Mesothelial cell of epicardium (in vitro differentiated cells): Measurements from ENCODE around the gene MYPN. TPM values are rescaled to one million over a fixed set of nuclear protein-coding genes. Genes with fewer than 3 reads are reported as not detected.

Experiments
- DNase-seq, 2 experiments: peaks; one replicate each; pipeline ENCODE4 v3.0.0; 2021; ENCODE audit warnings: low spot score in 2 of 2; ENCODE audit not compliant: unreplicated experiment in 2 of 2
- H3K27ac Mint-ChIP-seq: 2 replicates; pipeline ENCODE4 v1.8.0; 2021; ENCODE audit warnings: mixed read lengths
- H3K27me3 Mint-ChIP-seq: 2 replicates; pipeline ENCODE4 v1.8.0; 2021; ENCODE audit warnings: low read depth, mixed read lengths
- H3K36me3 Mint-ChIP-seq: 2 replicates; pipeline ENCODE4 v1.8.0; 2021; ENCODE audit warnings: mixed read lengths
- H3K4me1 Mint-ChIP-seq: 2 replicates; pipeline ENCODE4 v1.8.0; 2021; ENCODE audit warnings: mixed read lengths
- H3K4me3 Mint-ChIP-seq: 2 replicates; pipeline ENCODE4 v1.8.0; 2021; ENCODE audit warnings: mild to moderate bottlenecking, moderate library complexity, mixed read lengths
- H3K9me3 Mint-ChIP-seq: 2 replicates; pipeline ENCODE4 v1.8.0; 2021; ENCODE audit warnings: mixed read lengths
- total RNA-seq: library from RNA; stranded (reverse); gene quantifications from 3 replicates; pipeline ENCODE4 v1.2.1, GENCODE V29; 2021
- TF ChIP-seq, protein P1 (sequence below): fragments of 200-600 bp; sonication (generic); IDR thresholded peaks from one replicate; pipeline ENCODE4 v1.5.0; 2021; ENCODE audit warnings: antibody characterized with exemption; ENCODE audit not compliant: unreplicated experiment

The MYPN gene
- total RNA-seq, 1 donor from 2014 or later, result not detected

DNA sequence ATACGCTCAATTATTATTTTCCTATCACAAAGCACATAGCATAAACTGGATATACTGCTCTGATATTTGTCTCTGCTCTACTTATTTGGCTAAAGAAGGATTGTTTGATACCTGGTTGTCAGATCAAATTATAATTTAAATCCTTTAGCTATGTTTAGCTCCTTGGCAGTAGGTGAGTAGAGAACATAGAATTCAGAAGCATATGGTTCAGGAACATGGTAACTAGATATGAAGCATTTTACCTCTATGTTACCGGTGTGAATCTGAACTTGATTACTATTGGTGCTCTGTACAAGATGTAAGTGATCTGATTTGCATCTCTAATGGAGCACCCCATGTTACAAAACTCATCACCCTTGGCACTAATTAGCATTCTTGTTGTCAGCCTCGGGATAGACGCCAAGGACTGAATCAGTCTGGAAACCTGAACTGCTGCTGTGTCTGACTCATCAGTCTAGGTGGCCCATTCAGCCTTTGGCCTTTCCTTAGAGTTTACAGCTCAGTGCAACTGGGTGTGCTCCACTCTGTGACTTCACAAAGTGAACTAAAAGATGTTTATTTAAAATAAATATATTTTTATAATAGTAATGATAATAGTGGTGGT lies 12.3 kb upstream of the MYPN start:
- no peaks in the 10 kb centered on the region for H3K4me1 Mint-ChIP-seq
- H3K4me3 Mint-ChIP-seq, result no peak overlapping the region
- no peak for DNase-seq
- H3K27me3 Mint-ChIP-seq, result no peaks in the 10 kb centered on the region
- no peak overlapping the region for H3K27ac Mint-ChIP-seq
- TF ChIP-seq, protein P1, sequence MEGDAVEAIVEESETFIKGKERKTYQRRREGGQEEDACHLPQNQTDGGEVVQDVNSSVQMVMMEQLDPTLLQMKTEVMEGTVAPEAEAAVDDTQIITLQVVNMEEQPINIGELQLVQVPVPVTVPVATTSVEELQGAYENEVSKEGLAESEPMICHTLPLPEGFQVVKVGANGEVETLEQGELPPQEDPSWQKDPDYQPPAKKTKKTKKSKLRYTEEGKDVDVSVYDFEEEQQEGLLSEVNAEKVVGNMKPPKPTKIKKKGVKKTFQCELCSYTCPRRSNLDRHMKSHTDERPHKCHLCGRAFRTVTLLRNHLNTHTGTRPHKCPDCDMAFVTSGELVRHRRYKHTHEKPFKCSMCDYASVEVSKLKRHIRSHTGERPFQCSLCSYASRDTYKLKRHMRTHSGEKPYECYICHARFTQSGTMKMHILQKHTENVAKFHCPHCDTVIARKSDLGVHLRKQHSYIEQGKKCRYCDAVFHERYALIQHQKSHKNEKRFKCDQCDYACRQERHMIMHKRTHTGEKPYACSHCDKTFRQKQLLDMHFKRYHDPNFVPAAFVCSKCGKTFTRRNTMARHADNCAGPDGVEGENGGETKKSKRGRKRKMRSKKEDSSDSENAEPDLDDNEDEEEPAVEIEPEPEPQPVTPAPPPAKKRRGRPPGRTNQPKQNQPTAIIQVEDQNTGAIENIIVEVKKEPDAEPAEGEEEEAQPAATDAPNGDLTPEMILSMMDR, result no peak
- no peaks in the 10 kb centered on the region for H3K36me3 Mint-ChIP-seq
- no peaks in the 10 kb centered on the region for H3K9me3 Mint-ChIP-seq

DNA sequence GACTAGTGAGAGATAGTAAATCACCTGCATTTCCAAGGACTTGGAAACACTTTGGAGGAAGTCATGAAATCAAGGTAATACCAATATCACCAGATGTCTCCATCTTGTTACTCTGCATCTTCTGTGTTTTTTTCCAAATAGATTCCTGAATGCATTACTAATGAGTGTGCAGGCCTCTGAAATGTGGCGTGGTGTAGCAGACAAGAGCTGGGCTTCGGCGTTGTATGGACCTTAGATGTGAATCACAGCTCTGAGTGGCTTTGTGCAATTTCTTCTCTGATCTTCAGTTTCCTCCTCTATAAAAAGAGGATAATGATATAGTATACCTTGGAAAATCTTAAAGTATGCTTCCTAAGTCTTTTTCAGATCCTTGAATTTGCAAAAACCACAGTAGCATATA lies 9.6 kb upstream of the MYPN start:
- H3K27ac Mint-ChIP-seq, result no peak overlapping the region
- no peaks in the 10 kb centered on the region for H3K36me3 Mint-ChIP-seq
- H3K4me3 Mint-ChIP-seq, result no peak overlapping the region
- TF ChIP-seq, protein P1, result no peak
- no peaks in the 10 kb centered on the region for H3K27me3 Mint-ChIP-seq
- no peak for DNase-seq
- H3K4me1 Mint-ChIP-seq, result no peaks in the 10 kb centered on the region
- H3K9me3 Mint-ChIP-seq, result no peaks in the 10 kb centered on the region

DNA sequence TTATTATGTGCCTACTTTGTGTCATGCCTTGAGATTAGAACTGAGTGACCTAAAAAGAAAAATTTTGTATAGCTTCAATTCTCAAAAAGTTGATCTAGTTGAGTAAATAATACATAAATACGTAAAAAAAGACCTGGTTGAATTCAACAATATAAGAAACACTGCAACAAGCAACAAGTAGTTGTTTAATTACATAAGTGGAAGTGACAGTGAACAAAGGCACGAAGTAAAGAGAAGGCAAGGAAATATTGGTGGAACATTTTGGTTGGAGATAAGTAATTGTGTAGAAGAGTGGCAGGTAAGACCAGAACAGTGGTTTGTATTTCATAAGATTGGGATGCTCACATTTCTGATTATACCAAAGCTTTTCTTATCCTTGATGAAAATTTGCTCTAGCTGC lies 8.2 kb upstream of the MYPN start:
- Mint-ChIP-seq H3K4me3 (no peak overlapping the region), H3K9me3 (no peaks in the 10 kb centered on the region), H3K36me3 (no peaks in the 10 kb centered on the region), H3K27me3 (no peaks in the 10 kb centered on the region), H3K27ac (no peak overlapping the region), H3K4me1 (peaks cover 5% of the 10 kb centered on the region)
- no peak for DNase-seq
- TF ChIP-seq, protein P1, result no peak

DNA sequence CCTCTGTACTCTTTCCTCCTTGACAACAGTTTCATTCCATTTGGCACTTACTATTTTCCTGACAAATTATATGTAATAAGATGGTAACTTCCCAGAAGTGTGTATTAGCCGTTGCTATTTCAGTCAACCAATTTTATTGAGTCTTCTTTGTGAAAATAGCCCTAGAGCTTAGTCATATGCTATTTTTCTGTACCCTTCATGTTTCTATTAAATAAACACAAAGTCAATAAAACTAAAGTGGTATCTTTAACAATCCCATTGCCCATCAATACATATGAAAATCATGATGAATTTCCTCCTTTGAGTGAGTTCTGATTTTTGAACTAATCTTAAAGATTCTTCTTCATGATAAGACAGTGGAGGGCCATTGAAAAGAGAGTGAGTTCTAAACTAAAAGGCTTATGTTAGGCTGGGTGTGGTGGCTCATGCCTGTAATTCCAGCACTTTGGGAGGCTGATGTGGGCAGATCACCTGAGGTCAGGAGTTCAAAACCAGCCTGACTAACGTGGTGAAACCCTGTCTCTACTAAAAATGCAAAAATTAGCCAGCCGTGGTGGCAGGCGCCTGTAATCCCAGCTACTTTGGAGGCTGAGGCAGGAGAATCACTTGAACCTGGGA lies 5.9 kb upstream of the MYPN start:
- H3K27ac Mint-ChIP-seq, result no peak overlapping the region
- H3K4me1 Mint-ChIP-seq, result peaks cover 5% of the 10 kb centered on the region
- TF ChIP-seq, protein P1, result no peak
- H3K9me3 Mint-ChIP-seq, result no peaks in the 10 kb centered on the region
- no peak for DNase-seq
- no peak overlapping the region for H3K4me3 Mint-ChIP-seq
- H3K27me3 Mint-ChIP-seq, result no peaks in the 10 kb centered on the region
- no peaks in the 10 kb centered on the region for H3K36me3 Mint-ChIP-seq

DNA sequence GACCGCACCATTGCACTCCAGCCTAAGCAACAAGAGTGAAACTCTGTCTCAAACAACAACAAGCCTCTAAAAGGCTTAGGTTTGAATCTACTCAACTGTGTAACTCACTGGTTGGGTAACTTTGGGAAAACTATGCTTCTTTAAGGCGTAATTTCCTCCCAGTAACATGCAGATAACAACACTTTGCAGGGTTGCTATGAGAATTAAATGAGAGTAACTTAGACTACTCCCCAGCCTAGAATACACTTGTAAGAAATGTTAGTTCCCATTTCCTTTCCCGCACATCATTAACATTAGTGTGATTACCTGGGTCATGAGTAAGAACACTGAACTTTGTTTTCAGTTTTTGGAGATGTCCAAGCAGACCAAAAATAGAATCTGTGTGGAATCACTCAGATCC lies 5.4 kb upstream of the MYPN start:
- TF ChIP-seq, protein P1, result no peak
- H3K4me1 Mint-ChIP-seq, result peaks cover 5% of the 10 kb centered on the region
- no peaks in the 10 kb centered on the region for H3K27me3 Mint-ChIP-seq
- no peaks in the 10 kb centered on the region for H3K9me3 Mint-ChIP-seq
- H3K27ac Mint-ChIP-seq, result no peak overlapping the region
- H3K36me3 Mint-ChIP-seq, result no peaks in the 10 kb centered on the region
- no peak for DNase-seq
- no peak overlapping the region for H3K4me3 Mint-ChIP-seq
